ENCODE results near the gene A1CF. TPM values are rescaled to one million over a fixed set of nuclear protein-coding genes. Genes with fewer than 3 reads are reported as not detected.
"Not testable (repeated sequence)": the region's sequence is repeated elsewhere in the genome, so short reads cannot be mapped to it uniquely, and the experiment has no call there.

Gene A1CF
- not detected in 2 replicates for total RNA-seq

GRCh38 chr10:50885097-50885859 is at the start of gene A1CF:
TSS of gene A1CF (minus strand) at chr10:50885627. CDS start at chr10:50859940, 25,687 bp downstream.
- no peak for DNase-seq

GRCh38 chr10:50931948-50932431 is 46.6 kb upstream of the A1CF start:
- DNase-seq: no peak

- DNase-seq: peak; percentile 41
These were observed 44.2 kb upstream of the A1CF start for GRCh38 chr10:50929670-50930069.

DNA sequence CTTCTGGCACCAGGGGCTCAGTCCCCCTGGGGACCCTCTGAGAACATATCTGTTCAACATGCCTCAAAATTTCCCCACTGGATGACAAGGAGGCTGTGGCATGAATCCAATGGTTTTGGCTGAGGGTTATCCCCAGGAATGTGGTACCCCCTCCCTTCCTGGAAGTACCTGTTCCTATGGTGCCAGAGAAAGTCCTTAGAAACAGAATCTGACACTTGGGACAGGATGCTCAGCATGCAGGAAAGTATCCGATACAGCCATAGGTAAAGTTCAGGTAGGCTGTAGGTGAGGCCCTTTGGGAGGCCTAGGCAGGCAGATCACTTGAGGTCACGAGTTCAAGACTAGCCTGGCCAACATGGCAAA is 42.7 kb upstream of the A1CF start:
- no peak for DNase-seq

- DNase-seq: no peak
These were observed 42.2 kb upstream of the A1CF start for GRCh38 chr10:50927522-50928189.

DNA sequence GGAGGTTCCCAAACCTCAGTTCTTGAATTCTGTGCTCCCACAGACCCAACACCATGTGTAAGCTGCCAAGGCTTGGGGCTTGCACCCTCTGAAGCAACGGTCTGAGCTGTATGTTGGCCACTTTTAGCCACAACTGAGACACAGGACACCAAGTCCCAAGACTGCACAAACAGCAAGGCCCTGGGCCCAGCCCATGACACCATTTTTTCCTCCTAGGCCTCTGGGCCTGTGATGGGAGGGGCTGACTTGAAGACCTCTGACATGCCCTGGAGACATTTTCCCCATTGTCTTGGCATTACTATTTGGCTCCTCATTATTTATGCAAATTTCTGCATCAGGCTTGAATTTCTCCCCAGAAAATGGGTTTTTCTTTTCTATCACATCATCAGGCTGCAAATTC is 38.0 kb upstream of the A1CF start:
- DNase-seq: not testable (repeated sequence)

GRCh38 chr10:50919010-50919409 is 33.6 kb upstream of the A1CF start:
- DNase-seq: no peak

DNA sequence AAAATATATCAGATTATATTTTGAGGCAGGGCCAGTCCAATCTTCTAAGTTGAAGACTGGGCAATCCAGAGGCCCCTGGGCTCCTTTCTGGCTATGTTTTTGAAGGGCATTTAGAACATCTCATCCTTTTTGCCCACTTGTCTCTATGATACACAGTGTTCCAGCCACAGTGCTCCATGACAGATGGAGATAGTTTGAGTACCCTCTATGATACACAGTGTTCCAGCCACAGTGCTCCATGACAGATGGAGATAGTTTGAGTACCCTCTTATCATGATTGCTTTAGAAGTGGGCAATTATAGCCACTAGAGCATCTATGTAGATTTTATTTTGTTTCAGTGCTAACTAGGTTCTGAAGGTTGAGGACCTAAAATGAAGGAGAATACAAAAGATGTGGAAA is 33.1 kb upstream of the A1CF start:
- DNase-seq: no peak

DNA sequence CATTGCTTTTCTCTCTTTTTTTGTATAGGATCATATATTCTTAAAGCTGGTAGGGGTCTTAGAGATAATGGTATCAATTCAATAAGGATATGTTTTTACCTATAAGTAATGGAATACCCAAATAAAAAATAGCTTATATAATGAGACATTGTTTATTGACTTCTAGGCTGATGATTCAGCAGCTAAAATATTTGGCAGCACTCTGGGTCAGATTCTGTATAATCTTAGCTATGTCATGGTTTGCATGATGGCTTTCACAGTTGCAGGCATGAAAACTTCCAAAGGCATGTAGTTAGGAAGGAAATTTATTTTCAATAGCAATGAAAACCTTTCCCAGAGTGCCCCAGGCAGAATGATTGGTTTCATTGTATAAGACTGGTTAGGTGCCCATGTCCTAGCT is 32.1 kb upstream of the A1CF start:
- DNase-seq: no peak

DNA sequence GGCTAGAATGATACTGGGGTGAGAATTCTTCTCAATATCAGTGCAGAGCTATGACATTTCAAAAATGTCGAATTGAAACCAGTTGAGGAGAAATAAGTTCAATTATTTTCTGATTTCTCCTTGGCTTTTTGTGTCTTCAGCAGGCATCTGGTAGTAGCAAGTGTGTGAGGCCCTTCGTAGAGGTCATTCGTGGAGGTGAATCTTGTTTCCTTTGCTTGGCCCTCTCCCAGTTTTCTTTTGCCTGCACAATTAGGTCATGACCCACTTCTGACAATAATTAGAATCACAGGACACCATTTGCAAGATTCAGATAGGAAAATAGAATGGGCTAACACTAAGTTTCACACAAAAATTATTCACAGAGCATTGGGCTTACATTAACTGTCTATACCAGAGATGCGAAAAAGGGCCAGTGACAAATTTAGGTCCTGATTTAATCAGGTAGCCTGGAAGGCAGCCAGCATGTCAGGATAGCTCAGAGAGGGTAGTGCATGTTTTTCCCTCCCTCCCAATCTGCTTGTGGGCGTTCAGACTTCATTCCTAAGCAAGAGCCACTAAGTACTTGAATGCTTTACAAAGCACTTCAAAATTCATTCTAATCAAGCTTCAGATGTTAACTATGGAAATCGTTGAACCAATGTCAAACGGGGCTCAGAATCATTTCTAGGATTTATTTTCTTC is 24.0 kb upstream of the A1CF start:
- no peak for DNase-seq

DNA sequence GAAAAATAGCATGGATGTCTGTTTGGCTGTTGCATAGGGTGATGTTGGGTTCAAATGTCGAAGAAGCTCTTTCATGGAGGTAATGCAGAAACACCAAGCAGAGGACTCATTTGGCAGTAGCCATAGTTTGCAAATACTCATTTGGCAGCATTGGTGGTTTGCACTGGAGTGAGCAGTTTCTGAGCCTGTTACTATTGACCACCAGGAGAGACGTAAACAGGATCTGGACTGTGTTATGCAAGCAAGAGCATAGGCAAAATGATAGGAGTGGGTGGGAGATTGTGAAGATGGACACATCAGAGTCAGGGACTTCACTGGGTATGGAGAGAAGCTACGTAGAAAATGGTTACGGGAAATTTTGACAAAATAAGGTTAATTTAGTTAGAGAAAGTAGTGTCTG is 22.9 kb upstream of the A1CF start:
- DNase-seq: no peak

- not testable (repeated sequence) for DNase-seq
These were observed 20.4 kb upstream of the A1CF start for GRCh38 chr10:50905797-50906196.

GRCh38 chr10:50896721-50897120 is 11.3 kb upstream of the A1CF start:
- DNase-seq: no peak

GRCh38 chr10:50894312-50894711 is 8.9 kb upstream of the A1CF start:
- DNase-seq: no peak

DNA sequence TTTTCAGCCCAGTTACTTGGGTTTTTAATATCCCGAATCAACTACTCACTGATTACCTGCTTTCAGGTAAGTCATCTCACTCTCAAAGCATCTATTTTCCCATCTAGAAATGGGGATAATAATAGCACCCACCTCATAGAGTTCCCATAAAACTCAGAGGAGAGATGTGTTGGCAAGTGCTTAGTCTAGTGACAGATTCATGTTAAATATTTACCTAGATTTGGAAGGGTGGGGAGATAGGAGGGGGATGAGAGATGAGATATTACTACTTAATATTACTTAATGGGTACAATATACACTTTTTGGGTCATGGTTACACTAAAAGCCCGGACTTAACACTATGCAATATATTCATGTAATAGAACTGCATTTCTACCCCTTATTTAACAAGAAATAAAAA is 7.0 kb upstream of the A1CF start:
- no peak for DNase-seq

DNA sequence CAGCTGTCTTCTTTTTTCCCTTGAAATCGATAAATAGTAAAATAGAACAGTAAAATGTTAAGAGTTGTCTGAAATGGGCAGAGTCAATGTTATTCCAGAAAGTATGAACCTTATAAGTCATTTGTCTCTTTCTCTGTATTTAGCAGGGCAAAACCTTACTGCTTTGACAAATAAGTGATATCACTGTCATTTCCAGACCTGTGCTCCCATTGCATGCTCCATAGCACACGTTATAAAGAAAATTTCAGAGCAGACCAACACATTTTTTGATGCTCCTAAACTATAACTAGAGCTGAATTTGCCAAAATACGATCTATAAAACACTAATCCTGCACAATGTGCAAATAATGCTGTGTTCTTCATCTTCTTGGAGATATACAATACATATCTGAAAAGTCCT is 1.1 kb downstream of the A1CF start:
- no peak for DNase-seq

DNA sequence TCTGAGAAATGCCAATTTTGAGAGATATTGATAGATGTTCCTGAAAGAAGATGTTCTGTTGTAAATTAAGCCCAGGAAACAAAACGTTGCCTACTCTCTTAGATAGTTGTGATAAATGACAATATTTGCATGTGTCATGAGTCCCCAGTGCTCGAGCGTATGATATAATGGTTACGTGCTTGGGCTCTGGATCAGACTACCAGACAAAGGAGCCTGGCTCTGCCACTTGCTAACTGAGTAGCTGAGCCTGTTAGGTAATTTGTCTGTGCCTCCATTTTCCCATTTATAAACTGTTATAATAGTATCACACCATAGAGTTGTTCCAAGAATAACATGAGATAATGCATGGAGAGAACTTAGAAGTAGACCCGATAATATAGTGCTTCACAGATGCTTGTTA is 1.8 kb downstream of the A1CF start:
- no peak for DNase-seq

DNA sequence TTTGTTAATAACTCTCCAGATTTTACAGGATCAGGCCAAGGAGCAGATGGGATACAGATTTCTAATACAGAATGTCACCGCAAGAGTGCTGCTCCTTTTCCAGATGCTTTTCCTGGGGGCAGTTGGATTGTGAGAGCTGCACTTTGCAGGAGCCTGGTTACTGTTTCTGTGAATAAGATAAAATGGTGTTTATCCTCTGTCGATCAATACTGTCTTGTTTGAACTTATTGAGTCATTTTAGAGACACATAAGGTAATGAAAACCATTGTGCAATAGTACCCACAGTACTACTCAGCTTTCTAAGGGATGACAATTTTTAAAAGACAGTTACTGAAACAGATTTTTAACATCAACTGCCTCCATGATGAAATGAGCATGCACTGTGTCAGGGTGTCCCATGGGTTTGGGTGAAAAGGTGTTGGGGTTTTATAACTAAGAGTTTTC is 2.9 kb downstream of the A1CF start:
- DNase-seq: no peak

GRCh38 chr10:50881046-50881445 is 4.4 kb downstream of the A1CF start:
- not testable (repeated sequence) for DNase-seq

DNA sequence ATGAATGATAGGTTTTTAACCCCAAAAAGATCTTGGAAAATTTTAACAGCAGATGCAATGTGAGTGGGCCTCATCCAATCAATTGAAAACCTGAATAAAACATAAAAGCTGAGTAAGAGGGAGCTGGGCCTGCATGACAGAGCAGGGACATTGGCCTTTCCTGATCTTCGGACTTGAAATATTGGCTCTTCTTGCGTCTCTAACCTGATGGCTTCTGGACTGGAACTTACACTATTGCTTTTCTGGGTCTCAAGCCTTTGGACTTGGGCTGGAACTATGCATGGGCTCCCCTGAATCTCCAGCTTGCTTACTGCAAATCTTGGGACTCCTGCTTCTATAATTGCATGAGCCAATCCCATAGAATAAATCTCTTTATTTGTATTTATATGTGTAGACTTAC is 9.0 kb downstream of the A1CF start:
- no peak for DNase-seq

DNA sequence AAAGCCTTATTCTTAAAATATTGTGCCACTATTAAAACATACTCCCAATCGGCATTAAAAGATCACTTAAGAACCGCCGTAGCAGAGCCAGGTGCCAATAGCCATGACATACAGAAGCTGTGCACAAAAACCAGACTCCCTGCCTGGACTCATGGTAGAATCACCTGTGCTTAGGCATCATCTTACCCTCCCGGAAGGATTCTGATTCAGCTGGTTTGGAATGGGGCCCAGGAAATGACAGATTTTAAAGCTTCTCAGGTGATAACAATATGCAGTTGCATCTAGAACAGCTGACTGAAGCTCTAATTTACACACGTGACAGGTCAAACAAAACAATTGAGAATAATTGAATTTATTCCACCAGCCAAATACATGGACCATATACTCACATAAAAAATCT is 10.7 kb downstream of the A1CF start:
- DNase-seq: no peak

GRCh38 chr10:50866317-50866716 is 19.1 kb downstream of the A1CF start:
- no peak for DNase-seq

GRCh38 chr10:50862719-50863118 is 22.7 kb downstream of the A1CF start:
- DNase-seq: no peak

- no peak for DNase-seq
These were observed 24.1 kb downstream of the A1CF start for GRCh38 chr10:50861370-50861769.
